AG09319 (cell line): ENCODE measurements around the gene MEIS1.

Experiments
- DNase-seq: peaks from one replicate; pipeline ENCODE4 v3.0.0-alpha.2; 2010; ENCODE audit warnings: low read depth; ENCODE audit errors: extremely low read depth
- CTCF ChIP-seq: IDR thresholded peaks from 2 replicates; pipeline ENCODE4 v1.5.1; 2011; ENCODE audit warnings: low read depth, mild to moderate bottlenecking, inconsistent platforms, low read length, moderate library complexity

MEIS1 gene

DNA sequence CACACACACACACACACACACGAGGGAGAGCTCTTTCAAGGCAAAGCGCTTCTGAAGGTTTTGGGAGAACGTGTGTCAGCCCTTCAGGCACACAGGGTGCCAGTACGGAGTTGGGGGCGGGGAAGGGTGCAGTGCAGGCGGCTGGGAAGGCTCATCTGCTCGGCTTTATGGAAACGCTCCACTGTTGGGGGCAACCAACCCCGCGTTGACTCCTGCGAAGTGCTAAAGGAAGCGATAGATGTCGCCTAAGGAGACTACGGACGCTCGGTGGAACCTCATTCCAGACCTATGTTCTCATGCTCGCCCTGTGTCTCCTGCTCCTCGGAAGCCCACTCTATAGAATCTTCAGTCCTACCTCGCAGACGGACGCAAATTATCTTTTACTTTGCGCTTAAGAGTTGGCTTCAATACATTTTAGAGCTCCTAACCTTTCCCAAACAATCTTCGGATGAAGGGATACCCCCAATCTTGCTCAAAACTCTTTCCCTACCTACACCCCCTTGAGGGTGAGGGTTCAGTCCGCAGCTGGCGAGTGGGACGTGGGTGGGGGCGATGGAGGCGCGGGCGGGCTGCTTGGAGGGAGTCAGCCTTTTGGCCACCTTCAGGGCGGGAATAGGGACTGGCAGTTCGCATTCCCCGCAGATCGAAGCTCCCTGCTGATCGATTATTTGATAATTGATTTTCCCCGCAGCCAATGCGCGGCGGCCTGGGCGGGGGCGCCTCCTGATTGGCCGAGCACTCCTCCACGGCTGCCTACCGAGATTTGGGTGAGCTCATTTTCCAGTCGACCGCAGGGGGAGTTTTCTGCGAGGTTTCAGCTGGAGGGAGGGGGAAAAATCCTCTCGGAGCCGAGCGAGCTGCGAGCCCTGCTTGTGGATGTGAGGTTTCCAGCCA, 1.9 kb upstream of the MEIS1 start:
- DNase-seq, result peak; percentile 92
- TF ChIP-seq CTCF, result no peak; the same call in 1 of the 2 replicates

DNA sequence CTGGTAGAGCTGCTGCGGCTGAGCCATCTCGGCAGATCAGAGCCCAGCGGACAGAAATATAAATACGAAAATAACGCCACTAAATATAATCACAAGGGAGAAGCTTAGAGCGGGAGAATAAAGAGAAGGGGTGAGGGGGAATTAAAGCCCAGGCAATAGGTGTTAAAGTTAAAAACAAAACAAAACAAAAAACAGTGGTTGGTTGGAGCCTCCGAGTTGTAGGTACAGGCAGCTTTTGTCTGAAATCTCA, 1.3 kb upstream of the MEIS1 start:
- no peak for DNase-seq
- TF ChIP-seq CTCF, result no peak

DNA sequence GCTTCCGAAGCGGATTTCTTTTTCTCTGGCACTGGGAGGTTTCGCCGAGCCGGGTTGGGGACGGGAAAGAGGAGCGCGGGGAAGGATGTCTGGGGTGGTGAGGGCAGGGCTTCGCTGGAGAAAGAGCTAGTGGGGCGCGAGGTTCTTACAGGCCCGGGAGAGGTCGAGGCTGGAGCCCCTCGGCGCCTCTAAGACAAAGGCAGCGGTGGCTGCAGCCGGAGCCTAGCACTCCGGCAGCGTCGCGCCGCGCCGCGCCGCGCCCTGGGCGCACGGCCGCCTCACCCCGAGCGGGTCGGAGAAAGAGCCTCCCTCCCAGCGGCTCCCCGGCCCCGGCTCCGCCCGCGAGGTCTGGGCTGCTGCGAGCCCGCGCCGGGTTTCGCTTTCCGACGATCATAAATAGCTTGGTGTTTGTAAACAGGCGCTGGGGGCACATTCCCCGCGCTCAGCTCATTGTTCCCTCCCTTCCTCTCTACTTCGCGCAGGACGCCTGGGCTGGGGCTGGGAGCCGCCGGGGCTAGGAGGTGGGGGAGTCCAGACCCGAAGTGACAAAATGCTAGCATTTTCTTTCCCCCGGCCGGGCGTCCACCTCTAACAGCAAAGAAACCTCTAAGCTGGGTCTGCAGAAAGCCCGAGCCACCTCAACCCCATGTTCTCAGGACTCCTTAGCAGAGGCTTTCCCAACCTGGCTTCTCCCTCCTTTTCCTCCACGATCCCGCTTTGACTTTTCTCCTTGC, 813 bp upstream of the MEIS1 start:
- TF ChIP-seq CTCF, result no peak
- DNase-seq, result peak; percentile 47

GRCh38 chr2:66435549-66435875, 587 bp downstream of the MEIS1 start:
- TF ChIP-seq CTCF, result no peak
- no peak for DNase-seq

- no peak for DNase-seq
- TF ChIP-seq CTCF, result no peak
Measured at GRCh38 chr2:66435963-66436362, 1.0 kb downstream of the MEIS1 start.

DNA sequence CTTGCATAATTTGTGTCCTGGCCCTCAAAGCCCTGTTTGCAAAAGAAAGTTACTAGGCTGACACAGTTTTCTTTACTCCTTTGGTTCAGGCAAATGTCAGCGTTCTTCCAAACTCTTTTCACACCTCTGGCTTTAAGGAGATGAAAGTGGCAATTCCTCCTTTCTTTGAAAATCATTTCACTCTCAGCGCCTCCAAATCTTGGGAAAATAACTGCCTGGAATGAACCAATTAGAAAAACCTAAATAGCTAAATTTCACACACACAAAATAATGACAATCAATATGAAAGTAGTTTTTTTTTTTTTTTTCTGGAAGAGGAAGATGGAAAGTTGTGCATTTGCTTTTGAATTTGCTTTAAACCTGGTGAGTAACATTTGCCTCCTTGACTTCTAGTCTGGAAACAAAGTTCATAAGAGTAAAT, 1.7 kb downstream of the MEIS1 start:
- no peak for DNase-seq
- no peak for TF ChIP-seq CTCF

- no peak for TF ChIP-seq CTCF
- no peak for DNase-seq
Measured at GRCh38 chr2:66437109-66437690, 2.3 kb downstream of the MEIS1 start.
